ENCODE measurements around the gene USP9X. TPM values are rescaled to one million over a fixed set of nuclear protein-coding genes. Genes with fewer than 3 reads are reported as not detected.

The USP9X gene
- total and polyA plus RNA-seq, 2 donors (not counting 3 experiments of a cell fraction or from before 2014, with no cell fraction given): 13.7 to 66.8 TPM

DNA sequence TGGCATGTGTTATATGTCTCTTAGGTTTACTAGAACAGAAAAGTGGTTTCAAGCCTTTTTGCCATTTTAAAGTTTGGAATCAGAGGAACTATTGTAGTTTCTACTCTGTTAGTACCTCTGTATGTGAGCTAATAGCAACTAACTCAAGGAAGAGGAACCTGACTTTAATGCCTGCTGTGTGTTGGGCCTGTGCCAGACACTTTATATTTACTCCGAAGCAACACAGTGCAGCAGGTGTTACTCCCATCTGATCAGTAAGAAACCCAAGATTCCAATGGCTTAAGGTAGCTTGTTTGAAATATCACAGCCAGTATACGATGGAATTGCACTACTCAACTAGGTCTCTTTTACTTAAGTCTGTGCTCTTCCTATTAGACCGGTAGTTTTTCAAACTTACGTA is 79.2 kb downstream of the USP9X start:
- intact Hi-C loops (cut with micrococcal nuclease): no loop called here
- no peak overlapping the region for H2AFZ ChIP-seq (ENCODE audit: low read depth, low read length)
- no peak overlapping the region for H3K27ac ChIP-seq (ENCODE audit: insufficient read depth, low read depth, low read length)
- TF ChIP-seq MYC (IDR thresholded peaks at IDR 0.05; ENCODE audit: low read depth, low read length): no peak
- TF ChIP-seq GATA2 (IDR thresholded peaks at IDR 0.05; ENCODE audit: insufficient read depth, insufficient read length, low read depth, low read length): no peak
- TF ChIP-seq JUN (IDR thresholded peaks at IDR 0.05; ENCODE audit: borderline replicate concordance, insufficient read depth, insufficient read length, low read depth): no peak
- TF ChIP-seq, protein P1, sequence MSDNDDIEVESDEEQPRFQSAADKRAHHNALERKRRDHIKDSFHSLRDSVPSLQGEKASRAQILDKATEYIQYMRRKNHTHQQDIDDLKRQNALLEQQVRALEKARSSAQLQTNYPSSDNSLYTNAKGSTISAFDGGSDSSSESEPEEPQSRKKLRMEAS (IDR thresholded peaks at IDR 0.05; ENCODE audit: insufficient read depth, insufficient read length): no peak
- no peak for TF ChIP-seq EZH2 (IDR thresholded peaks at IDR 0.05; ENCODE audit: borderline replicate concordance, low read depth, low read length, severe bottlenecking)
- TF ChIP-seq POLR2A (IDR thresholded peaks at IDR 0.05; ENCODE audit: low read depth, low read length): no peak
- TF ChIP-seq FOS (IDR thresholded peaks at IDR 0.05; ENCODE audit: borderline replicate concordance, insufficient read depth, low read length): no peak
- TF ChIP-seq POLR2AphosphoS5 (IDR thresholded peaks at IDR 0.05; ENCODE audit: insufficient read depth, low read depth, low read length): no peak
- TF ChIP-seq, protein P2, sequence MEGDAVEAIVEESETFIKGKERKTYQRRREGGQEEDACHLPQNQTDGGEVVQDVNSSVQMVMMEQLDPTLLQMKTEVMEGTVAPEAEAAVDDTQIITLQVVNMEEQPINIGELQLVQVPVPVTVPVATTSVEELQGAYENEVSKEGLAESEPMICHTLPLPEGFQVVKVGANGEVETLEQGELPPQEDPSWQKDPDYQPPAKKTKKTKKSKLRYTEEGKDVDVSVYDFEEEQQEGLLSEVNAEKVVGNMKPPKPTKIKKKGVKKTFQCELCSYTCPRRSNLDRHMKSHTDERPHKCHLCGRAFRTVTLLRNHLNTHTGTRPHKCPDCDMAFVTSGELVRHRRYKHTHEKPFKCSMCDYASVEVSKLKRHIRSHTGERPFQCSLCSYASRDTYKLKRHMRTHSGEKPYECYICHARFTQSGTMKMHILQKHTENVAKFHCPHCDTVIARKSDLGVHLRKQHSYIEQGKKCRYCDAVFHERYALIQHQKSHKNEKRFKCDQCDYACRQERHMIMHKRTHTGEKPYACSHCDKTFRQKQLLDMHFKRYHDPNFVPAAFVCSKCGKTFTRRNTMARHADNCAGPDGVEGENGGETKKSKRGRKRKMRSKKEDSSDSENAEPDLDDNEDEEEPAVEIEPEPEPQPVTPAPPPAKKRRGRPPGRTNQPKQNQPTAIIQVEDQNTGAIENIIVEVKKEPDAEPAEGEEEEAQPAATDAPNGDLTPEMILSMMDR (IDR thresholded peaks at IDR 0.05; ENCODE audit: extremely low read depth in 1 of 2, insufficient read depth in 1 of 2, low read depth in 1 of 2, low read length in 2 of 2): no peak
- peaks cover 12% of the 10 kb centered on the region for H3K4me1 ChIP-seq (ENCODE audit: control insufficient read depth, extremely low read depth, insufficient read depth, low read length)
- no peak overlapping the region for H3K4me2 ChIP-seq (ENCODE audit: insufficient read depth, low read length)
- dilution Hi-C loops (cut with MboI; ENCODE audit: extremely low pct_ligation_motif_present, low sequenced_read_pairs): no loop called here
- CTCF ChIA-PET: no interaction called here
- H3K36me3 ChIP-seq (ENCODE audit: control insufficient read depth in 2 of 2, extremely low read depth in 1 of 2, insufficient read depth in 2 of 2, low read length in 2 of 2): no peaks in the 10 kb centered on the region
- no peak overlapping the region for H3K4me3 ChIP-seq (replicated peaks in 1 of 3; ENCODE audit: insufficient read depth in 1 of 3, low read depth in 1 of 3, low read length in 3 of 3)
- no TSS peak for BruUV-seq (replicated peaks)
- POLR2A ChIA-PET: interaction anchor here (0.5 kb wide), 1 partner anchor 27 kb away, joined by 3 read pairs; no protein-coding TSS in a partner anchor
- H4K20me1 ChIP-seq (replicated peaks; ENCODE audit: control insufficient read depth, extremely low read depth, insufficient read depth, low read length): no peaks in the 10 kb centered on the region
- DNase-seq (ENCODE audit: low read depth, low spot score) (no peak), FAIRE-seq (no peak)
- H3K79me2 ChIP-seq (ENCODE audit: control insufficient read depth, insufficient read depth, low read length): no peaks in the 10 kb centered on the region
- no peaks in the 10 kb centered on the region for H3K27me3 ChIP-seq (ENCODE audit: control insufficient read depth in 2 of 2, insufficient read depth in 2 of 2, low read length in 2 of 2)
- H3K9me3 ChIP-seq (replicated peaks; ENCODE audit: control insufficient read depth, insufficient read depth, low read length): no peaks in the 10 kb centered on the region
- H3K9ac ChIP-seq (replicated peaks; ENCODE audit: extremely low read depth, insufficient read depth, low read length): no peak overlapping the region
- H3K9me1 ChIP-seq (replicated peaks; ENCODE audit: control insufficient read depth, extremely low read depth, insufficient read depth, low read length): no peaks in the 10 kb centered on the region
